Medulla oblongata (tissue), 1 donor: ENCODE measurements around the gene WWP2.

Experiments
- DNase-seq: peaks from one replicate; pipeline ENCODE4 v3.0.0-alpha.2; 2015; ENCODE audit errors: extremely low spot score

WWP2 gene

GRCh38 chr16:69858191-69859104 is 96.3 kb downstream of the WWP2 start:
- DNase-seq: no peak

GRCh38 chr16:69859105-69859989 is 97.2 kb downstream of the WWP2 start:
- peak; percentile 64 for DNase-seq

GRCh38 chr16:69860233-69861231 is 98.4 kb downstream of the WWP2 start:
- no peak for DNase-seq

- peak; percentile 87 for DNase-seq
Observed at GRCh38 chr16:69861292-69862030, 99.3 kb downstream of the WWP2 start.

GRCh38 chr16:69863401-69864281 is 101.5 kb downstream of the WWP2 start:
- no peak for DNase-seq

GRCh38 chr16:69865701-69866100 is 103.6 kb downstream of the WWP2 start:
- no peak for DNase-seq

GRCh38 chr16:69867784-69868560 is 105.8 kb downstream of the WWP2 start:
- no peak for DNase-seq

- no peak for DNase-seq
Observed at GRCh38 chr16:69870761-69871160, 108.6 kb downstream of the WWP2 start.

GRCh38 chr16:69871708-69872107 is 109.6 kb downstream of the WWP2 start:
- no peak for DNase-seq

GRCh38 chr16:69872888-69873287 is 110.8 kb downstream of the WWP2 start:
- no peak for DNase-seq

- no peak for DNase-seq
Observed at GRCh38 chr16:69873783-69874182, 111.7 kb downstream of the WWP2 start.

GRCh38 chr16:69874271-69874670 is 112.1 kb downstream of the WWP2 start:
- no peak for DNase-seq

GRCh38 chr16:69880640-69881133 is 118.6 kb downstream of the WWP2 start:
- peak; percentile 72 for DNase-seq

- DNase-seq: no peak
Observed at GRCh38 chr16:69881141-69881540, 119.0 kb downstream of the WWP2 start.

- no peak for DNase-seq
Observed at GRCh38 chr16:69883744-69884143, 121.6 kb downstream of the WWP2 start.

- no peak for DNase-seq
Observed at GRCh38 chr16:69885722-69886121, 123.6 kb downstream of the WWP2 start.

GRCh38 chr16:69886726-69887125 is 124.6 kb downstream of the WWP2 start:
- DNase-seq: no peak

- peak; percentile 27 for DNase-seq
Observed at GRCh38 chr16:69888005-69888590, 126.0 kb downstream of the WWP2 start.
